Measurements from ENCODE around the gene TBC1D8B.

TBC1D8B gene

DNA sequence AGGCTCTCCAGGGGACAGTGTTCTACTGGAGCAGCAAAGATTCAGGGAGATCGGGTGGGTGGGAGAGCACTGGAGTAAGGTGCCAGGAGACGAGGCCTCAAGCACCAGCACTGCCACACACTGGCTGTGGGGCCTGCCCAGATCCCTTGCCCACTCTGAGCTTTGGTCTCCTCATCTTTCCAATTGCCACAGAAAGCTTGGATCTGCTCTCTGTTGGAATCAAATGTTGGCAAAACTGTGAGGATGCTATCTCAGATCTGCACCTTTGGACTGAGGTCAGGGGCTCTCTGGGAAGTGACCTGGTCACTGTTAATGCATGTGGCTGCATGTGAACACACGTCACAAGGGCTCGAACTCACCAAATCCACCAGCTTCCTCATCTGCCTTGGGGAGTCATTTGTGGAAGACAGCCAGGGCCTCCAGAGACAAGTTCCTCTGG, 99.3 kb downstream of the TBC1D8B start:
- Histone ChIP-seq H3K4me3 (ENCODE audit: low read length) (no peak overlapping the region), H3K9ac (ENCODE audit: low read length) (no peak overlapping the region), H3K4me1 (ENCODE audit: control insufficient read depth, insufficient read depth, low read length) (no peaks in the 10 kb centered on the region), H3K27ac (ENCODE audit: low read depth, low read length) (no peak overlapping the region), H3K36me3 (ENCODE audit: control insufficient read depth, insufficient read depth, low read length) (no peaks in the 10 kb centered on the region), H3K27me3 (ENCODE audit: control insufficient read depth, insufficient read depth, low read length) (no peaks in the 10 kb centered on the region)

DNA sequence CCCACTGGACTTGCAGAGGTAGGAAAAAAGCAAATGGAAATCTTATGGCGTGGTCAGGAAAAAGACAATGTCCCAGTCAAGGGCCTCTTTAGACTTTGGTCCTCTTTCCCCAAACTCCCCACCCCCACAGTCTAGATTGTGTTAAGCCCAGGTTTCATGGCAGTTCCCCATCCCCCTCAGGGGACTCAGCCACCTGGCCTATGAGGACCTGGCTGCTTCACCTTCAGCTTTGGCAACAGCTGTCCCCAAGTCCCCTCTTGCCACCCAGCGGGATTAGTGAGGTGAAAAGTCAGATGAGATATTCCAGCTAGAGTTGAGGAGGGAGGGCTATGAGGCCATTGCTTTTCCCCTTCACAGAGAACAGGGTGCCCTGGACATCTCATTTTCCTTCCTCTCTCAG, 100.2 kb downstream of the TBC1D8B start:
- no peaks in the 10 kb centered on the region for H3K27me3 ChIP-seq (ENCODE audit: control insufficient read depth, insufficient read depth, low read length)
- H3K27ac ChIP-seq (ENCODE audit: low read depth, low read length) = no peak overlapping the region
- no peak overlapping the region for H3K9ac ChIP-seq (ENCODE audit: low read length)
- H3K36me3 ChIP-seq (ENCODE audit: control insufficient read depth, insufficient read depth, low read length) = no peaks in the 10 kb centered on the region
- H3K4me3 ChIP-seq (ENCODE audit: low read length) = no peak overlapping the region
- no peaks in the 10 kb centered on the region for H3K4me1 ChIP-seq (ENCODE audit: control insufficient read depth, insufficient read depth, low read length)

DNA sequence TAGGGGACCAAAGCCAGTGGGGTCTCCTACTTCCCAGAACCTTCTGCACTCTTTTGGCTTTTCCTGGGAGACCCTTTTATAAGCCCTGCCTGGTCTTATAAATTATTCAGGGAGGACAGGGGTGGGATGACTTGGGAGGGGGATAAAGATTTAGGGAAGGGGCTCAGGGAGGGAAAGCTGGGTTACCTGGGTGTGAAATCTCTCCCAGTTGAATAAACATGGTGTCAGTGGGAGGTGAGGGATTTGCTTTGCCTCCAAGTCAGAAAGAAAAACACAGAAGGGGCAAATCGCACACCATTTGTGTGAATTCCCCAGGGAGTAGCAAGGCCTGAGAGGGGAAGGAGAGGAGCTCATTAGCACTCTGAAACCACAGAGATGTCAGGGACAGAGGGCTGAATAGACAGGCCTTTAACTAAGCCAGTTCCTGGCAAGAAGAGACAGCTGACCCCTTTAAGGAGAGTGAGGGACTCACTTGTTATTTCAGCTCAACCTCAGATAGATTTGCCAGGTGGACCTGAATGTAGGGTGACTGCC, 100.9 kb downstream of the TBC1D8B start, which contains the start of gene RIPPLY1:
Gene RIPPLY1 (minus strand): TSS at position 51 of the 534 bp plus-strand sequence. CDS start 54 bp downstream, outside the sequence.
- H3K4me1 ChIP-seq (ENCODE audit: control insufficient read depth, insufficient read depth, low read length) = no peaks in the 10 kb centered on the region
- H3K36me3 ChIP-seq (ENCODE audit: control insufficient read depth, insufficient read depth, low read length) = no peaks in the 10 kb centered on the region
- peaks cover 2% of the 10 kb centered on the region for H3K27me3 ChIP-seq (ENCODE audit: control insufficient read depth, insufficient read depth, low read length)
- no peak within 1 kb of the TSS for H3K27ac ChIP-seq (ENCODE audit: low read depth, low read length)
- no peak within 1 kb of the TSS for H3K9ac ChIP-seq (ENCODE audit: low read length)
- H3K4me3 ChIP-seq (ENCODE audit: low read length) = no peak within 1 kb of the TSS

DNA sequence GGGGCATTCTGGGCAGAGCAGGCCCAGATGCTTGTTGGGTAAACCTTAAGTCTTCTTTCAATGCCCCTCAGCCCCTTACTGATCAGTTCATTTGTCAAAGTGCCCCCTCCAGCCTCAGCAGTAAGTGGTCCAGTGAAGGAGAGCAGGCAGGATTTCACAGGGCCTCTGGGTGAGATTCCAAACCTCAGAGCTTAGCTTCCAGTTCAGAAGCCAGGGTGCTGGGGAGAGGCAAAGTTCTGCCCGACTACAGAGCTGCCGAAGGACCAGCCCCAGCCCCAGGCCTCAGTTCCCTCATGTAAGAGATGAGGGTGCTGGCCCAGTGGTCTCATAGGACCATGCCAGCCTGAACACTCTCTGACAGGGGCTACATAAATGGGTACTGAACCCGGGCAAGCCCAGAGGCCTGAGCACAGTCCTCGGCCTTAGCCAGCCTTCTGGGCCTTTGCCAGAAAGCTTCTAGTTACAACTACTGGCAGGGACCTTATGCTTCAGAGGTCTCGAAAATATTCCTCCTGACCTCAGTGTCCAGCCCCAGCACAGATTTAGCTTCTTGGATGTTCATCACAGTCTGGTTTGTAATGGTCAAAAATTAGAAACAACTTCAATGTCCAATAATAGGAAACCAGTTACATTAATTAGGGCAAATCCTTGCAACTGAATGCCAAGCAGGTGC, 101.5 kb downstream of the TBC1D8B start:
- H3K9ac ChIP-seq (ENCODE audit: low read length) = no peak overlapping the region
- H3K27ac ChIP-seq (ENCODE audit: low read depth, low read length) = no peak overlapping the region
- no peaks in the 10 kb centered on the region for H3K4me1 ChIP-seq (ENCODE audit: control insufficient read depth, insufficient read depth, low read length)
- H3K36me3 ChIP-seq (ENCODE audit: control insufficient read depth, insufficient read depth, low read length) = no peaks in the 10 kb centered on the region
- peaks cover 2% of the 10 kb centered on the region for H3K27me3 ChIP-seq (ENCODE audit: control insufficient read depth, insufficient read depth, low read length)
- H3K4me3 ChIP-seq (ENCODE audit: low read length) = no peak overlapping the region

DNA sequence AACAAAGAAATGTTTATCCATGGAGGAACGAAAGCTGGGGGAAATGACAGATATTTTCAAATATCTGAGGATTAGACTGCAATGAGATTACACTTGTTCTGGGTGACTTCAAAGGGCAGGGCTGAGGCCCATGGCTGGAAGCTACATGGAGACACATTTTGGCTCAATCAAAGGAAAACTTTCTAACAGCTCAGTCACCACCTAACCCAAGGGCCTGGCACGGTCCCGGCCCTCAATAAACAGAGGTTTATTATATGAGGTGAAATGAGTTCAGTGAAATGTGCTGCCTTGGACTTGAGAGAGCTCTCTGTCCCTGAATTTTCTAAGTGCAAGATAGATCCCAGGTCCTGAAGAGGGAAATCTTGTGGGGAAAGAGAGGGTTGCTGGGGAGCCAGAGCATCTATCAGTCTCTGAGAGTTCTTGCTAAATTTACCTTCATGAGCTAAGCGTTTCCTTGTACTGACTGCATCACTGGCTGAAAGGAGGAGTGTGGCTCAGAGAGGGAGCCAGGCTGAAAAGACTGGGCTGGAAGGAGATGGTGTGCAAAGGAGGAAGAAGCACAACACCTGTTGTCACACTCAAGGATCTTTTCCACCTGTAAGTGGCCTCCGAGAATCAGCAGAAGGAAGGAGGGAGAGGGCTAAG, 102.7 kb downstream of the TBC1D8B start:
- H3K27ac ChIP-seq (ENCODE audit: low read depth, low read length) = no peak overlapping the region
- peaks cover 2% of the 10 kb centered on the region for H3K27me3 ChIP-seq (ENCODE audit: control insufficient read depth, insufficient read depth, low read length)
- H3K4me1 ChIP-seq (ENCODE audit: control insufficient read depth, insufficient read depth, low read length) = no peaks in the 10 kb centered on the region
- no peak overlapping the region for H3K9ac ChIP-seq (ENCODE audit: low read length)
- no peaks in the 10 kb centered on the region for H3K36me3 ChIP-seq (ENCODE audit: control insufficient read depth, insufficient read depth, low read length)
- no peak overlapping the region for H3K4me3 ChIP-seq (ENCODE audit: low read length)

DNA sequence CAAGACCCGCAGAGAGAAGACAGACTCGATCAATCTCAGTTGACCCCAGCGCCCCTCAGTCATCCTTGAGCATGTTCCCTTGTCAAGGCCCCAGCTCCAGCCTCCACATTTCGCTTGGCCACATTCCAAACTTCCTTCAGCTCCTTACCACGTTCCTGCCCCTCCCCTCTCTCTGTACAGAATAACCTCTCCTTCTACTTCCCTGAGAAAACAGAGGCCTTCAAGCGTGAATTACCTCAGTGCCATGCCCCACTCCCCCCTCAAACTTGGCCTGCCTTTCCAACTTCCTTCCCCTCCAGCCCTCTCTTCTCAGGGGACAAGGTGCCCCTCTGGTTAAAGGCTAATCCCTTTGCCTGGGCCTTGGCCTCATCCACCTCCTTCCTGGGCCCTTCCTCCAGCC, 103.9 kb downstream of the TBC1D8B start:
- Histone ChIP-seq H3K36me3 (ENCODE audit: control insufficient read depth, insufficient read depth, low read length) (no peaks in the 10 kb centered on the region), H3K27ac (ENCODE audit: low read depth, low read length) (no peak overlapping the region), H3K27me3 (ENCODE audit: control insufficient read depth, insufficient read depth, low read length) (peaks cover 2% of the 10 kb centered on the region), H3K4me3 (ENCODE audit: low read length) (no peak overlapping the region), H3K4me1 (ENCODE audit: control insufficient read depth, insufficient read depth, low read length) (no peaks in the 10 kb centered on the region), H3K9ac (ENCODE audit: low read length) (no peak overlapping the region)

DNA sequence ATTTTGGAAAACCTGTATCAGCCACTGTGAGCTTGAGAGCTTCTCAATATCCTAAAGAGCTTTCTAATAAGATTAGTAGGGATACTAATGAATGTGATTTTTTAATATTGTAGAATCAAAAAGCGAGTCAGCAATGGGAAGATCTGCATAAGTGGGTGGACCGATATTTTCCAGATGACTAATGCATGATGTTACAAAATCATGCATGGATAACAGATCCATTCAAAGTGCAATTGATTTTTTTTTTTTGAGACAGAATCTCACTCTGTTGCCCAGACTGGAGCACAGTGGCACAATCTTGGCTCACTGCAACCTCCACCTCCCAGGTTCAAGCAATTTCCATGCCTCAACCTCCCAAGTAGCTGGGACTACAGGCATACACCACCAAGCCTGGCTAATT, 110.4 kb downstream of the TBC1D8B start:
- Histone ChIP-seq H3K27me3 (ENCODE audit: control insufficient read depth, insufficient read depth, low read length) (peaks cover 2% of the 10 kb centered on the region), H3K27ac (ENCODE audit: low read depth, low read length) (no peak overlapping the region), H3K4me3 (ENCODE audit: low read length) (no peak overlapping the region), H3K4me1 (ENCODE audit: control insufficient read depth, insufficient read depth, low read length) (no peaks in the 10 kb centered on the region), H3K9ac (ENCODE audit: low read length) (no peak overlapping the region), H3K36me3 (ENCODE audit: control insufficient read depth, insufficient read depth, low read length) (no peaks in the 10 kb centered on the region)

DNA sequence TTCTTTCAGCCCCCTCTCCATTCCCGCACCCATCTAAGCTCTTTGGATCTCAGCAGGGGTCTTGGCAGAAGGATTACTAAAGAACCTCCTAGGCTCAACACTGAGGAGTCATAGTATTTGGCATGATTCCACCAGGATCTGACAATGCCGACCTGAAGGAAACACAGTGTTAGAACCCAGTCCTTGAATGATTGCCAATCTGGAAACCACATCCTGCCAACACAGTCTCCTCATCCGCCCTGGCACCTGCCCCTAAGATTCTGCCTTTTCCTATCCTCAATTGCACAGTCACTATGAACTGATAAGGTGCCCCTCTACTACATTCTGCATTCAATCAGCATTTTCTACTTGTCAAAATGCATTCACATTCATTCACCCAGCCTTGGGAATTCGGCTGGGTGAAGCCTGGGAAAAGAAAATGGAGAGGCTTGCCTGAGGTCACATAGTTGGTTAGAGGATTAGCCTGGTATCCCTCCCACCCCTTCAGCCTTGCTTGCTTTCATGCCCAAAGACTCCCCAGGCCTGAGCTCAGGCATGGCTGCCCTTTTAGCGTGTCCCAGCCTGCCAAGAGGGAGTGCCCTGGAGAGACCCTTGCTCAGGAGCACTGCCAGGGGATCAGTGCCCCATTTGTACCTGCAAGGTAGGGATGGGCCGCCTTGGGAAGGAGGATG, 115.5 kb downstream of the TBC1D8B start:
- no peaks in the 10 kb centered on the region for H3K27me3 ChIP-seq (ENCODE audit: control insufficient read depth, insufficient read depth, low read length)
- H3K27ac ChIP-seq (ENCODE audit: low read depth, low read length) = no peak overlapping the region
- H3K36me3 ChIP-seq (ENCODE audit: control insufficient read depth, insufficient read depth, low read length) = no peaks in the 10 kb centered on the region
- H3K9ac ChIP-seq (ENCODE audit: low read length) = no peak overlapping the region
- H3K4me1 ChIP-seq (ENCODE audit: control insufficient read depth, insufficient read depth, low read length) = no peaks in the 10 kb centered on the region
- no peak overlapping the region for H3K4me3 ChIP-seq (ENCODE audit: low read length)

DNA sequence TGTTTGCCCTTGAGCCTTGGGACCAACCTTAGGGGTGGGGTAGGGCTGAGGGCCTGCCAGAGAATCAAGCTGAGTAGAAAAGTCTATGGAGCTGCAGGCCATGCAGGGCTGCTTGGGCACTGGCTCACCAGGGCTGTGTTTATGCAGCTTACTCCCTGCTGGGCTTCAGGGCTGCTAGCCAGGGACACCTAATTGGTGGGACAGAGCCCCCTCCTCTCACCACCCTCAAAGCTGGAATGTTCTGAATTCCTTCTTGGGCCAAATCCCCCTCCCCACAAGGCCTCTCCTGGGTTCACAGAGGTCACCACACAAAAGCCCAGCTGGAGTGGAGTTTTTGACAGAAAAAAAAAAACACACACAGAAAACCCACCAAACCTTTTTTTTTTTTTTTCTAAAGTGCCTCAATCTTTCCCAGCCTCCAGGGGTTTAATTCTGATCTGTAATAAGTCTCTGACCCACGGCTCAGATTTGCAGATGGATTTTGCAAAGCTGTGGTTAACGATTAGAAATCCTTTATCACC, 117.5 kb downstream of the TBC1D8B start, which contains the start of gene CLDN2:
Gene CLDN2 (plus strand): TSS at position 471 of the 521 bp plus-strand sequence. CDS start 7,827 bp downstream, outside the sequence.
- H3K27me3 ChIP-seq (ENCODE audit: control insufficient read depth, insufficient read depth, low read length) = no peaks in the 10 kb centered on the region
- no peaks in the 10 kb centered on the region for H3K36me3 ChIP-seq (ENCODE audit: control insufficient read depth, insufficient read depth, low read length)
- no peaks in the 10 kb centered on the region for H3K4me1 ChIP-seq (ENCODE audit: control insufficient read depth, insufficient read depth, low read length)
- no peak within 1 kb of the TSS for H3K4me3 ChIP-seq (ENCODE audit: low read length)
- H3K27ac ChIP-seq (ENCODE audit: low read depth, low read length) = no peak within 1 kb of the TSS
- H3K9ac ChIP-seq (ENCODE audit: low read length) = no peak within 1 kb of the TSS

DNA sequence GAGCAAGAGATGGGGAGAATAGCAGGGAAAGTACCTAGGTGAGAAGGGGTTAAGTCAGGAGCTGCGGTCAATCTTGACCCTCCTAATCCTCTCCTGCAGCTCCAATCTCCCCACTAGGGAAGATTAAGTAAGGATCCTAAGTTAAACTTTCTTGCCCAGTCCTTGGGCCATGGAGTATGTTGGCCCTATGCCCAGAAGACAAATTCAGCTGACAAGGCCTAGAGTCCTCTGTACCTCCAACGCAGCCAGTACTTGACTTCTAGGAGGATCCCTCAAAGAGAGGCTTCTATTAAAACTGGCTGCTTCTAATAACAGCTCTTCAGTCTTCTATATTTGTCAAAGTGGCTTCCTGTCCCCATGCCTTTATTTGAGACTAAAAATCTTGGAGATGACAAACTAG, 119.2 kb downstream of the TBC1D8B start:
- Histone ChIP-seq H3K4me1 (ENCODE audit: control insufficient read depth, insufficient read depth, low read length) (no peaks in the 10 kb centered on the region), H3K36me3 (ENCODE audit: control insufficient read depth, insufficient read depth, low read length) (no peaks in the 10 kb centered on the region), H3K4me3 (ENCODE audit: low read length) (no peak overlapping the region), H3K9ac (ENCODE audit: low read length) (no peak overlapping the region), H3K27ac (ENCODE audit: low read depth, low read length) (no peak overlapping the region), H3K27me3 (ENCODE audit: control insufficient read depth, insufficient read depth, low read length) (no peaks in the 10 kb centered on the region)

Measured in rectal smooth muscle tissue (tissue), 1 donor.